A673 (cell line): Measurements from ENCODE around the gene CFAP210. TPM values are rescaled to one million over a fixed set of nuclear protein-coding genes. Genes with fewer than 3 reads are reported as not detected.

Source experiments
- BruUV-seq: library from RNA; stranded (reverse); fragments of 400-500 nt; replicated peaks from 2 replicates; lab custom pipeline; 2021; lab: Mats Ljungman, UMichigan
- CTCF ChIA-PET: fragments of 300-600 bp; sonication (Branson Sonifier 250); formaldehyde crosslinking; loops from one replicate; lab custom pipeline; 2022; ENCODE audit warnings: antibody characterized with exemption; lab: Charles Lee
- POLR2A ChIA-PET: fragments of 300-600 bp; sonication (Branson Sonifier 250); formaldehyde crosslinking; loops from one replicate; lab custom pipeline; 2022; ENCODE audit warnings: antibody characterized with exemption; ENCODE audit not compliant: low non-redundant PET; lab: Charles Lee
- DNase-seq: peaks from one replicate; pipeline ENCODE4 v3.0.0-alpha.2; 2015; ENCODE audit warnings: low spot score
- H3K27ac ChIP-seq: fragments of 200-600 bp; sonication (generic); 2 replicates; pipeline ENCODE4 v1.5.1; 2016; ENCODE audit warnings: mixed run types, low read depth, mild to moderate bottlenecking, mixed read lengths, antibody characterized with exemption, low read length; ENCODE audit not compliant: poor library complexity, severe bottlenecking
- H3K27me3 ChIP-seq: fragments of 200-600 bp; sonication (generic); replicated peaks from 2 replicates; pipeline ENCODE4 v1.6.1; 2017; ENCODE audit warnings: mixed run types, low read depth, mild to moderate bottlenecking, mixed read lengths, antibody characterized with exemption, low read length; ENCODE audit not compliant: insufficient read depth, poor library complexity
- H3K36me3 ChIP-seq: fragments of 200-600 bp; sonication (generic); 2 replicates; pipeline ENCODE4 v1.6.1; 2016; ENCODE audit warnings: mixed run types, mild to moderate bottlenecking, mixed read lengths, antibody characterized with exemption, low read length; ENCODE audit not compliant: insufficient read depth, poor library complexity, severe bottlenecking
- H3K4me1 ChIP-seq: fragments of 200-600 bp; sonication (generic); 2 replicates; pipeline ENCODE4 v1.6.1; 2017; ENCODE audit warnings: mixed run types, mild to moderate bottlenecking, mixed read lengths, antibody characterized with exemption, low read length; ENCODE audit not compliant: insufficient read depth, poor library complexity, severe bottlenecking
- H3K4me3 ChIP-seq: fragments of 200-600 bp; sonication (generic); 2 replicates; pipeline ENCODE4 v1.5.1; 2016; ENCODE audit warnings: low read depth, mixed run types, mild to moderate bottlenecking, mixed read lengths, low read length; ENCODE audit not compliant: poor library complexity, severe bottlenecking
- H3K9me3 ChIP-seq: fragments of 200-600 bp; sonication (generic); 2 replicates; pipeline ENCODE4 v1.6.1; 2016; ENCODE audit warnings: mixed run types, low read depth, mild to moderate bottlenecking, mixed read lengths, antibody characterized with exemption, low read length; ENCODE audit not compliant: poor library complexity, severe bottlenecking
- EZH2 ChIP-seq: fragments of 200-600 bp; sonication (generic); IDR thresholded peaks from 2 replicates; pipeline ENCODE4 v1.6.1; 2017; ENCODE audit warnings: borderline replicate concordance, low read depth, mild to moderate bottlenecking, mixed read lengths, antibody characterized with exemption, low read length; ENCODE audit not compliant: poor library complexity, severe bottlenecking
- intact Hi-C: fragments of 100-400 bp; cut with micrococcal nuclease; formaldehyde crosslinking; loops from one replicate; pipeline ENCODE4 v1.10.0; 2022; ENCODE audit not compliant: unreplicated experiment
- total RNA-seq: library from RNA; stranded (reverse); gene quantifications from 2 replicates; pipeline ENCODE4 v1.2.3, GENCODE V29; 2021
- TF ChIP-seq, protein P1 (sequence below): fragments of 300-800, 200-600 bp; sonication (generic); conservative IDR thresholded peaks from 2 replicates; pipeline ENCODE4 v1.5.1; 2017; ENCODE audit warnings: low read depth, mild to moderate bottlenecking, antibody characterized with exemption, low read length, moderate library complexity, mixed read lengths

The CFAP210 gene
- total RNA-seq, 1 experiment from 2014 or later: 0.37 TPM

DNA sequence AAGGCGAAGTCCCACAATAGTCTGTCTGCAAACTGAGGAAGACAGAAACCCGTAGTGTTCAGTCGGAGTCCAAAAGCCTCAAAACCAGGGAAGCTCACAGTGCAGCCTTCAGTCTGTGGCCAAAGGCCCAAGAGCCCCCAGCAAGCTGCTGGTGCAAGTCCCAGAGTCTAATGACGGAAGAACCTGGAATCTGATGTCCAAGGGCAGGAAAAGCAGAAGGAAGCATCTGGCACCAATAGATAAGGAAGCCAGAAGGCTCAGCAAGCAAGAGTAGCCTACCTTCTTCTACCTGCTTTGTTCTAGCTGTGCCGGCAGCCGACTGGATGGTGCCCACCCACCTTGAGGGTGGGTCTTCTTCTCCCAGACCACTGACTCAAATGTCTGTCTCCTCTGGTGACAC is 21.8 kb downstream of the CFAP210 start:
- POLR2A ChIA-PET: no interaction called here
- BruUV-seq: no TSS peak
- no peak for TF ChIP-seq EZH2
- TF ChIP-seq, protein P1, sequence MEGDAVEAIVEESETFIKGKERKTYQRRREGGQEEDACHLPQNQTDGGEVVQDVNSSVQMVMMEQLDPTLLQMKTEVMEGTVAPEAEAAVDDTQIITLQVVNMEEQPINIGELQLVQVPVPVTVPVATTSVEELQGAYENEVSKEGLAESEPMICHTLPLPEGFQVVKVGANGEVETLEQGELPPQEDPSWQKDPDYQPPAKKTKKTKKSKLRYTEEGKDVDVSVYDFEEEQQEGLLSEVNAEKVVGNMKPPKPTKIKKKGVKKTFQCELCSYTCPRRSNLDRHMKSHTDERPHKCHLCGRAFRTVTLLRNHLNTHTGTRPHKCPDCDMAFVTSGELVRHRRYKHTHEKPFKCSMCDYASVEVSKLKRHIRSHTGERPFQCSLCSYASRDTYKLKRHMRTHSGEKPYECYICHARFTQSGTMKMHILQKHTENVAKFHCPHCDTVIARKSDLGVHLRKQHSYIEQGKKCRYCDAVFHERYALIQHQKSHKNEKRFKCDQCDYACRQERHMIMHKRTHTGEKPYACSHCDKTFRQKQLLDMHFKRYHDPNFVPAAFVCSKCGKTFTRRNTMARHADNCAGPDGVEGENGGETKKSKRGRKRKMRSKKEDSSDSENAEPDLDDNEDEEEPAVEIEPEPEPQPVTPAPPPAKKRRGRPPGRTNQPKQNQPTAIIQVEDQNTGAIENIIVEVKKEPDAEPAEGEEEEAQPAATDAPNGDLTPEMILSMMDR: no peak
- no peak for DNase-seq
- Histone ChIP-seq H3K9me3 (no peaks in the 10 kb centered on the region), H3K36me3 (no peaks in the 10 kb centered on the region), H3K4me1 (no peaks in the 10 kb centered on the region), H3K4me3 (no peak overlapping the region), H3K27ac (no peak overlapping the region), H3K27me3 (no peaks in the 10 kb centered on the region)
- CTCF ChIA-PET: no interaction called here
- intact Hi-C loops: no loop called here

DNA sequence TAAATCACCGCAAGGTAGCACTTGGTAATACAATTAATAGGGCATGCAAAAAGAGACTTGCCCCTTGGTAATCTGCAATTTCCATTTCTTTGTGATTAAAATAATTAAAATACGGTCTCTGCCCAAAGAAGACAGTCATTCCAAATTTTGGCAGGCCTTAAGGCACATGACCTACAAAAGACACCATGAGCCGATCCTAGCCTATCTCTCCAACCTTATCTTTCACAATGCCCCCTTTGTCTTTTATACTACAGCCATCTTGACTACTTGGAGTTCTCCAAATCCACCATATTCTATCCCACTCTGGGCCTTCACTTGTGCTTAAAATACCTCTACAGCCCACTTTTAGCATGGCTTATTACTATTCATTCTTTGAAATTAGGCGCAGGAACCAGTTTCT is 23.3 kb downstream of the CFAP210 start:
- Histone ChIP-seq H3K36me3 (no peaks in the 10 kb centered on the region), H3K4me3 (no peak overlapping the region), H3K27me3 (no peaks in the 10 kb centered on the region), H3K9me3 (no peaks in the 10 kb centered on the region), H3K4me1 (no peaks in the 10 kb centered on the region), H3K27ac (no peak overlapping the region)
- TF ChIP-seq EZH2: no peak
- TF ChIP-seq, protein P1: no peak
- BruUV-seq: no TSS peak
- intact Hi-C loops: no loop called here
- CTCF ChIA-PET: no interaction called here
- POLR2A ChIA-PET: no interaction called here
- no peak for DNase-seq

DNA sequence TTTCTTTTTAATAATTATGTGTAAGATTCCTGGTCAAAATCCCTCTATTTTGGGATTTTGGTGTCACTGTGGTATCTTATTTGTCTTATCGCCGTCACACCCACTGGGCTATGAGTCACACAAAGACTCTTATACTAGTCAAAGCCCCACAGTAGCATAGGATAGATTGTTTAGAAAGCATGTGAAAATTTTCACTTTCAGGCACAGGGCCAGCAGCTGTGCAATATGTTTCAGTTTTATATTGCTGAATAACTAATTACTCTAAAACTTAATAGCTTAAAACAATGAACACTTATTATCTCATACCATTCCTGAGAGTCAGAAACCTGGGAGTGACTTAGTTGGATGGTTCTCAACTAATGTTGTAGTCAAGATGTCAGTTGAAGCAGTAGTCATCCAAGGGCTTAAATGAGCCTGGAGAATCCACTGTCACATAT is 24.0 kb downstream of the CFAP210 start:
- Histone ChIP-seq H3K27ac (no peak overlapping the region), H3K4me3 (no peak overlapping the region), H3K36me3 (no peaks in the 10 kb centered on the region), H3K4me1 (no peaks in the 10 kb centered on the region), H3K9me3 (no peaks in the 10 kb centered on the region), H3K27me3 (no peaks in the 10 kb centered on the region)
- ChIA-PET CTCF (no interaction called here), POLR2A (interaction anchor here (0.6 kb wide), 1 partner anchor 1469 kb away, joined by 4 read pairs; no protein-coding TSS in a partner anchor)
- intact Hi-C loops: no loop called here
- DNase-seq: peak; percentile 11
- no TSS peak for BruUV-seq
- TF ChIP-seq EZH2: no peak
- TF ChIP-seq, protein P1: no peak
